Stimulated activated CD8-positive, alpha-beta memory T cell treated with anti-CD3 and anti-CD28 coated beads, Interleukin-12 subunit alpha, Interleukin-12 subunit beta, amount 100 ng/mL, for 24 hours (primary cell): Measurements from ENCODE around the gene GPR39.

Source experiments
- DNase-seq: peaks from one replicate; pipeline ENCODE4 v3.0.0-alpha.2; 2020; ENCODE audit errors: extremely low read depth

GPR39 gene

GRCh38 chr2:132414081-132414480 lies 2.5 kb upstream of the GPR39 start:
- DNase-seq: no peak

DNA sequence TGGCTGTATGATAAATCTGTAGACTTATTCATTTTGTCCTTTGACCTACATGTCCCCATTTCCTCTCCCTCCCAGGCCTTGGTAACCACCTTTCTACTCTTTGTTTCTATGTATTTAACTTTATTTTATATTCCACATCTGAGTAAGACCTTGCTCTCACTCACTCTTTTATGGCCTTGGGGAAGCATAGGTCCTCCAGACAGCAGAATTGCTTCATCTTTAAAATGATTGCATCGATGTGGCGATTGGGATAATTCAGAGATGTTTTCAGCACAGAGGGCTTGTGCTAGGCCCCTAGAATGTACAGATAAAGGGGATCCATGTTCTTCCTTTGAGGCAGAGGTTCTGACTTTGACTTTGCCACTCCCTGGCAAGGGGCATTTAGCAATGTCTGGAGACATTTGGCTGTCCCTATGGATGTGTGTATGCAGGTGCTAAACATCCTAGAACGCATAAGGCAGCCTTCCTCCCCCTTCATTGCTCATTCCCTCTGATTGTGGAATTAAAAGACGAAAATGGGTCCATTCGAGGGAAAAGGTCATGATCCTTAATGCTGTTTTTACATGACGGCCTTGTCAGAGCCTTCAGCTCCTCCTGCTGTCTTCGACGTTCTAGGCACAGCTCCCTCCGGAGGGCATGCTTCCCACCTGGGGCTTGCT lies 1.2 kb upstream of the GPR39 start:
- DNase-seq: no peak

DNA sequence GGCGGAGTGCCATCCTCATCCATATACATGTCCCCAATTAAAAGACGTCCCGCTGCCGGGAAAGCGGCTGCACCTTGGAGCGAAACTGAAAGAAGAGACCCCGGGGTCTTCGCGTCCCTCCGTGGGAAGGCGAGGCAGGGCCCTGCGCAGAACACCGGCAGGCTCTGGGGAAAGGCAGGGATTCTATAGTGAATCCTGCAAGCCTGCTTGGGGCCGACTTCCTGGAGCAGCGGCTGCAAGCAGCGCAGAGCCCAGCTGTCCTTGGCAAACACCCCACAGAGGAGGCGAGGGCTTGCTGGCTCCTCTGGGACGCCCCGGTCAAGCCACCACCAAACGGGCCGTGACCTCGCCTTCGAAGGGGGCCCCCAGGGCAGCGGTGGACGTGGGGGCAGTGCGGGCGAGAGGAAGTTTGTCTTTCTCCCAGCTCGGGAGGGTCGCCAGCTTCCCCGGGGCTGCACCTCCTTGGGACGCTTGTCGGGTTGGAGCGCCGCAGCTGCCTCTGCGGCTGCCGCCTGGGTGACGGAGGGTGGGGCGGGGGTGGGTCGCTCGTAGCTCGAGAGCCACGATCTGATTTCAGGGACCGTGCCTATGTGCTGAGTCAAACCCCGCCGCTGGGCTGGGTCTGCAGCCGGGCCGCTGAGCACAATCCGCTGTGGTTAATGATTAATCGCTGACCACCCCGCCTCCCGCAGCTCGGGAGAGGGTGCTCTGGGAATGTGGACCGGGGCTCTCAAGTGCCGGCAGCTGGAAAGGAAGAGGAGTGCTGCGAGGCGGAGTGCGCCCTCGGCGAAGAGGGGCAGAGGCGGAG lies 486 bp upstream of the GPR39 start:
- DNase-seq: no peak

DNA sequence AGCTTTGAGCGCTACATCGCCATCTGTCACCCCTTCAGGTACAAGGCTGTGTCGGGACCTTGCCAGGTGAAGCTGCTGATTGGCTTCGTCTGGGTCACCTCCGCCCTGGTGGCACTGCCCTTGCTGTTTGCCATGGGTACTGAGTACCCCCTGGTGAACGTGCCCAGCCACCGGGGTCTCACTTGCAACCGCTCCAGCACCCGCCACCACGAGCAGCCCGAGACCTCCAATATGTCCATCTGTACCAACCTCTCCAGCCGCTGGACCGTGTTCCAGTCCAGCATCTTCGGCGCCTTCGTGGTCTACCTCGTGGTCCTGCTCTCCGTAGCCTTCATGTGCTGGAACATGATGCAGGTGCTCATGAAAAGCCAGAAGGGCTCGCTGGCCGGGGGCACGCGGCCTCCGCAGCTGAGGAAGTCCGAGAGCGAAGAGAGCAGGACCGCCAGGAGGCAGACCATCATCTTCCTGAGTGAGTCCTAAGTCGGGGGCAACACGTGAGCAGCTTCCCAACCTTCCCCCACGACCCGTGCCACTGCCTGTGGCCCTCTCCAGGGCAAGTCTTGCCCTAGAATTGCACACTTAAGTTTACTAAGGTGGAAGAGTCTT lies 928 bp downstream of the GPR39 start:
- DNase-seq: no peak

GRCh38 chr2:132419235-132419634 lies 2.6 kb downstream of the GPR39 start:
- DNase-seq: no peak

- no peak for DNase-seq
Measured at GRCh38 chr2:132419941-132420340, 3.3 kb downstream of the GPR39 start.

GRCh38 chr2:132420816-132421805 lies 4.5 kb downstream of the GPR39 start:
- DNase-seq: no peak

GRCh38 chr2:132422736-132423135 lies 6.1 kb downstream of the GPR39 start:
- no peak for DNase-seq

DNA sequence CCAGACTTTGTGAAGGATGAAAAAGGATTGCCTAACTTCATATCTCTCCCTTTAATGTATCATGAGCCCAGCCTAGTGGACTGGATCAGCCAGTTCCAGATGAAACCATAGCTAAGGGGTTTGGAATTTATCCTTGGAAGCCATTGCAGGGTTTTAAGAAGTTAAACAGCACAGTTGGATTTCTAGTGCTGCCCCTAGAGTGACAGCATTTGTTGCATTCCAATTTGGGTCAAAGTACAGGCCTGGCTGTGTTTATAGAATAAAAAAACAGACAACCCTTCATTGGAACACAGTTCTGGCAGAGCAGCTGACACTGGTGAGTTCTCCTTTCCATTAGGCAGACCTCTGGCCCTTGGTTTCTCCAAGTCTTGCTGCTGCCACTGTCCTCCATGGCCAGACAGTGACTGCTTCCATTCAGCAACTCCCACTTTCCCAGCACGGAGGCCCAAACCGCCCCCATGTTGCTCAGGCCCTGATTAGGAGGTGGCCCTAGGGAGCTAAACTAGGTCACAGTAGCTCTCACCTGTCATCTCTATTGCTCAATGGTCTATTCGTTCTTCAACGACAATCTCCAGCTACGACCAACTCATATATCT lies 8.0 kb downstream of the GPR39 start:
- no peak for DNase-seq

GRCh38 chr2:132426033-132426432 lies 9.4 kb downstream of the GPR39 start:
- DNase-seq: no peak

DNA sequence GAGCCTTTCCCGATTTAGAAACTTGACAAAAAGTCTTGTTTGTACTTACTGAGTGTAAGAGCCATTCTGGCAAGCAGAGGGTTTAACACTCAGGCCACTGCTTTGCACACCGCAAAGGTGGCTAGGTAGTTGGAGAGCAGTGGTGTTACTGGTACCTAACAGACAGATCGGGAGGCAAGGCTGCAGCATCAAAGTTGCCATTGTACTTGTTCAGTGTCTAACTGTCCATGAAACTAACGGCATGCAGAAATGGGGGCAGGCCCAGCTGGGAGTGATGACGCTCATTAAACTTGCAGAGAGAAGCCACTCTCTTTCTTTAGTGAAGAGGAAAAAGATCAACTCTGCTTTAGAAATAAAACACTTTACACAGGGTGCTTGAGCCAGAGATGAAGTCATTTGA lies 10.1 kb downstream of the GPR39 start:
- no peak for DNase-seq

DNA sequence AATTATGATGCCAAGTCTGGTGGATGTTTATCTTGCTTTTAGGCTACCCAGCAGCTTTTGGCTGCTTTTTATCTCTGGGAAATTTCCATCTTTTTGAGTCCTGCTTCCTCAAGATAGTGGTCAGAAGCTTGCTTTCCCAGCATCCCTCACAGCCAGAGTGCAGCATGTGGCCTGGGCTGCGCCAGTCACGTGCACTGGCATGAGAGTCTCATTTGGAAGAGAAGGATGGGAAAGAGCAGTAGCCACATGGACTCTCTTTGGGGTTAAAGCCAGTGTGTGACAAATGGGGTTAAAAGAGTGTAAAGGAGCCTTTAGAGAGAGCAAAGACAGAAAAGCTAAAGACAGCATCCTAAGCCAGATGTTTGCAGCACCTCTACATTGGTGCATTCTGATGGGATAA lies 12.7 kb downstream of the GPR39 start:
- no peak for DNase-seq

- no peak for DNase-seq
Measured at GRCh38 chr2:132429941-132430573, 13.5 kb downstream of the GPR39 start.

GRCh38 chr2:132430895-132431294 lies 14.3 kb downstream of the GPR39 start:
- DNase-seq: no peak

DNA sequence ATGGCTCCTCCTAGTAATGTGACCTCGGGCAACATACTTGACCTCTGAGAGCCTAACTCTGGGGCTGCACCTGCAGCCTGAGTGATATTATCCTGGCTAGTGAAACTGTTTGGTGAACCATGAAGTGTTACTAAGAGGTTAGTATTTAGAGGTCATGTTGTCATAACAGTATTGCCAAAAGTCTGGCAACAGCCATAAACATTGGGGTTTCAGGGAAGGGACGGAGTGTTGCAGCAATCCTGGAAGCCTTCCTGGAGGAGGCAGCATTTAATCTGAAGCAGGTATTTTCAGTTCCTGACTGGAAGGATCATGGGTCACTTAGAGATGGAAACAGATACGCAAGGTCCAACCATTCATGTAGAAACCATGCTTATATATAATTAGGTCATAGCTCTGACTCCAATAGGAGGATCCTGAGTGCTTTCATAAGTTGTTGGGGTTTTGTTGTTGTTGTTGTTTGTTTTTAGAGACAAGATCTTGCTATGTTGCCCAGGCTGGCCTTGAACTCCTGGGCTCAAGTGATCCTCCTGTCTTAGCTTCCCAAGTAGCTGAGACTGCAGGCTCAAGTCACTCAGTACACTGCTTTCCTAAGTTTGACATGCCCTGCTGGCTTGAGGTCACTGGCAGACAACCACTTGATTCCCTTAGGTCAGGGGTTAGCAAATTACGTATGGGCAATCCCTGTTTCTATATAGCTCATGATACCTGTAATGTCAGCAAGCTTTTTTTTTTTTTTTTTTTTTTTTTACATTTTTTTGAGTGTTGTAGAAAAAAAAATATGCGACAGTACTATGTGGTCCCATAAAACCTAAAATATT lies 21.5 kb downstream of the GPR39 start:
- no peak for DNase-seq

DNA sequence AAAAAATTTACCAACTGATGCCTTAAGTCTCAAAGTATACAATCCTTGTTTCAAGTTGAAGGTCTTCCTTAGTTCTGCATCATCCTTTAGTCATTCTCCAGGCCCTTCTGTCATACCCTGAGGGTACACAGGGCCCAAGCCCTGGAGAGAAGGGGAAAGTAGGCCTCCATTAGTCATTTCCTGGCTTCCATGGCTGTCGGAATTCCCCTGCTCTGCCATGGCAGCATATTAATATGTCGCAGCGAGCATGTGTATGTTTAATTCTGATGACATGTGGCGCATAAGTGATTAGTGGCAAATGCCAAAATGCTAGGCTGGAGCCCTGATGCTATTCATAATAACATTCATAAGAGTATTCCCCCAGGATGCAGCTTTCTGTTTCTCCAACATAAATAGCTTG lies 22.1 kb downstream of the GPR39 start:
- DNase-seq: no peak

- no peak for DNase-seq
Measured at GRCh38 chr2:132439703-132440398, 23.2 kb downstream of the GPR39 start.

GRCh38 chr2:132441051-132441450 lies 24.4 kb downstream of the GPR39 start:
- no peak for DNase-seq

DNA sequence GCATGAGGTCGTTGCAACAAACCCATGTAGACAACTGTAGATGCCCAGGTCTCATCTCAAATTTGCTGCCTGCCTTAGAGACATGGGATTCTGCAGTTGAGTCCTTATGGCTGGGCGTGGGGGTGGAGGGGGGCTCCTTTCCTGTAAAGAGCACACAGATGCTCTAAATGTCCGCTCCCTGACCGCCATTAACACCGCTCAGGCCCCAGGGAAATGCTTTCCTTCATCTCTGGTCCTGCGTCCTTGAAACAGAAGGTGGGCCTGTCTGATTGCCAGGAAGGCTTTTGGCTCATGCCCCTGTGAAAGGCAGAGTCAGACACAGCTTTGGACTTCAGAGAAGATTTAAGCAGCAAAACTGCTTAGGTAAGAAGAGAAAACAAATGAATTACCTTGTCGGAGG lies 25.7 kb downstream of the GPR39 start:
- no peak for DNase-seq
